ENCODE data around the gene ENO2. TPM values are rescaled to one million over a fixed set of nuclear protein-coding genes. Genes with fewer than 3 reads are reported as not detected.
A peak's percentile ranks its signal among the peaks of the same experiment; 100 is the strongest.

The ENO2 gene
- total and polyA plus RNA-seq, 11 donors, result 4.6 to 30.9 (median 11.6) TPM

- TF ChIP-seq CTCF (IDR thresholded peaks at IDR 0.05) (peak in 1 of 12 donors; percentile 21), POLR2A (IDR thresholded peaks at IDR 0.05) (no peak)
- ATAC-seq, result no peak
- WGBS, 4 donors, result 79 to 84% (median 82%) methylated on average over 13 of the region's 13 CpGs
- Histone ChIP-seq H3K27me3 (no peaks in the 10 kb centered on the region), H3K36me3 (peaks cover 0 to 53% (median 6%) of the 10 kb centered on the region in 9 donors), H3K27ac (peak overlapping the region in 11 of 12 donors; percentile 68 to 97 (median 83)), H3K4me1 (peaks cover 2 to 81% (median 41%) of the 10 kb centered on the region in 12 donors), H3K9me3 (no peaks in the 10 kb centered on the region), H3K4me3 (peak overlapping the region in 6 of 12 donors; percentile 3 to 46 (median 36))
- intact Hi-C loops (cut with DNase I), result loop anchor here in 5 of 10 donors (1.0 to 10.0 kb wide), 6 partner anchors 16 to 134 kb away; partner anchors contain the start of genes C1R (in 2 of the 5), C12orf57 (in 1 of the 5), SPSB2 (in 1 of the 5) and TPI1 (in 1 of the 5)
- DNase-seq, result peak in 2 of 5 donors; percentile 20 to 31
These were observed 46.4 kb downstream of the ENO2 start for GRCh38 chr12:6960593-6961277.

GRCh38 chr12:6961278-6961694 is 46.9 kb downstream of the ENO2 start:
- intact Hi-C loops (cut with DNase I), result loop anchor here in 5 of 10 donors (1.0 to 10.0 kb wide), 6 partner anchors 17 to 134 kb away; partner anchors contain the start of genes C1R (in 2 of the 5), C12orf57 (in 1 of the 5), SPSB2 (in 1 of the 5) and TPI1 (in 1 of the 5)
- TF ChIP-seq POLR2A (IDR thresholded peaks at IDR 0.05), result no peak
- TF ChIP-seq CTCF (IDR thresholded peaks at IDR 0.05), result no peak
- H3K4me1 ChIP-seq, result peaks cover 2 to 76% (median 41%) of the 10 kb centered on the region in 12 donors
- peak overlapping the region in 9 of 12 donors; percentile 3 to 46 (median 32) for H3K4me3 ChIP-seq
- H3K27ac ChIP-seq, result peak overlapping the region in 11 of 12 donors; percentile 68 to 97 (median 81)
- no peaks in the 10 kb centered on the region for H3K9me3 ChIP-seq
- 45 to 66% (median 61%) methylated on average over 24 of the region's 24 CpGs for WGBS, 4 donors
- peak; percentile 4 to 38 (median 16) for ATAC-seq
- peaks cover 0 to 53% (median 12%) of the 10 kb centered on the region in 9 donors for H3K36me3 ChIP-seq
- DNase-seq, result peak; percentile 56 to 84 (median 59)
- no peaks in the 10 kb centered on the region for H3K27me3 ChIP-seq

- intact Hi-C loops (cut with DNase I), result loop anchor here in 6 of 10 donors (1.0 to 10.0 kb wide), 7 partner anchors 17 to 133 kb away; partner anchors contain the start of genes C12orf57 (in 2 of the 6), C1R (in 2 of the 6), SPSB2 (in 1 of the 6) and TPI1 (in 1 of the 6)
- ATAC-seq (peak; percentile 17 to 60 (median 45)), DNase-seq (peak; percentile 61 to 81 (median 72))
- Histone ChIP-seq H3K4me1 (peaks cover 2 to 71% (median 41%) of the 10 kb centered on the region in 12 donors), H3K27ac (peak overlapping the region in 11 of 12 donors; percentile 68 to 97 (median 81)), H3K27me3 (no peaks in the 10 kb centered on the region), H3K36me3 (peaks cover 0 to 53% (median 17%) of the 10 kb centered on the region in 9 donors), H3K9me3 (no peaks in the 10 kb centered on the region), H3K4me3 (peak overlapping the region in 9 of 12 donors; percentile 3 to 46 (median 32))
- TF ChIP-seq CTCF (IDR thresholded peaks at IDR 0.05) (peak; percentile 12 to 65 (median 40)), POLR2A (IDR thresholded peaks at IDR 0.05) (peak in 1 of 2 donors; percentile 12)
- 10 to 17% (median 13%) methylated on average over 15 to 16 of the region's 16 CpGs for WGBS, 4 donors
These were observed 47.4 kb downstream of the ENO2 start for GRCh38 chr12:6961695-6962284.
